HG02588 (cell line): ENCODE measurements around the gene RTN1.

Experiments used
- ATAC-seq: cut with Tn5 transposase; IDR thresholded peaks from one replicate; pipeline ENCODE4 v1.9.1; 2021; ENCODE audit warnings: mild to moderate bottlenecking, moderate library complexity; ENCODE audit not compliant: unreplicated experiment

The RTN1 gene

GRCh38 chr14:59870277-59871165, at the start of gene RTN1:
Gene RTN1, minus strand, starts transcription at chr14:59870776. Its CDS starts 146 bp downstream, at chr14:59870630.
- ATAC-seq, result peak; percentile 53

- ATAC-seq, result no peak
Measured at GRCh38 chr14:59920378-59920683, 49.8 kb upstream of the RTN1 start.

- ATAC-seq, result peak; percentile 30
Measured at GRCh38 chr14:59919570-59920377, 49.2 kb upstream of the RTN1 start, which contains the start of gene LRRC9. Gene LRRC9, plus strand, starts transcription at chr14:59920144.

- peak; percentile 63 for ATAC-seq
Measured at GRCh38 chr14:59918824-59919569, 48.4 kb upstream of the RTN1 start.

GRCh38 chr14:59913187-59913586, 42.6 kb upstream of the RTN1 start:
- no peak for ATAC-seq

- no peak for ATAC-seq
Measured at GRCh38 chr14:59912443-59912842, 41.9 kb upstream of the RTN1 start.

- ATAC-seq, result no peak
Measured at GRCh38 chr14:59905188-59905587, 34.6 kb upstream of the RTN1 start.

- ATAC-seq, result no peak
Measured at GRCh38 chr14:59904184-59904583, 33.6 kb upstream of the RTN1 start.

GRCh38 chr14:59900556-59900955, 30.0 kb upstream of the RTN1 start:
- no peak for ATAC-seq

- ATAC-seq, result no peak
Measured at GRCh38 chr14:59897757-59898383, 27.3 kb upstream of the RTN1 start.

GRCh38 chr14:59895721-59896120, 25.1 kb upstream of the RTN1 start:
- ATAC-seq, result no peak

- no peak for ATAC-seq
Measured at GRCh38 chr14:59890676-59891075, 20.1 kb upstream of the RTN1 start.

GRCh38 chr14:59882957-59883356, 12.4 kb upstream of the RTN1 start:
- ATAC-seq, result no peak

GRCh38 chr14:59871166-59871495, 555 bp upstream of the RTN1 start:
- no peak for ATAC-seq

GRCh38 chr14:59869381-59870255, 958 bp downstream of the RTN1 start:
- ATAC-seq, result no peak

- ATAC-seq, result no peak
Measured at GRCh38 chr14:59868021-59868420, 2.6 kb downstream of the RTN1 start.

GRCh38 chr14:59863806-59864525, 6.6 kb downstream of the RTN1 start:
- ATAC-seq, result no peak

GRCh38 chr14:59857328-59857727, 13.2 kb downstream of the RTN1 start:
- ATAC-seq, result no peak

- no peak for ATAC-seq
Measured at GRCh38 chr14:59852350-59852749, 18.2 kb downstream of the RTN1 start.
